ENCODE measurements around the gene E2F4. TPM values are rescaled to one million over a fixed set of nuclear protein-coding genes. Genes with fewer than 3 reads are reported as not detected.

The E2F4 gene
- total and polyA plus RNA-seq, 2 of the 13 experiments (the other 11 are each of a cell fraction or from before 2014, with no cell fraction given): 84.8 to 91.2 TPM

GRCh38 chr16:67165121-67166078 lies 26.6 kb upstream of the E2F4 start:
- 88% methylated on average over 77 of the region's 85 CpGs for WGBS (ENCODE audit: low lambda C conversion rate)
- POLR2A ChIA-PET: no interaction called here
- ATAC-seq (no peak), FAIRE-seq (no peak), DNase-seq (ENCODE audit: low spot score) (no peak)
- Histone ChIP-seq H2AFZ (ENCODE audit: low read length) (no peak overlapping the region), H3K4me2 (ENCODE audit: low read depth, low read length) (peak overlapping the region; percentile 80), H3K4me3 (replicated peaks in 1 of 3; ENCODE audit: insufficient read depth in 1 of 3, low read depth in 2 of 3, low read length in 3 of 3) (peak overlapping the region in 1 of 3 experiments; percentile 70; a peak in 1 of 6 replicates), H3K9ac (ENCODE audit: insufficient read depth, low read depth, low read length) (peak overlapping the region; percentile 57; the same call in 1 of the 2 replicates), H3K27me3 (ENCODE audit: control insufficient read depth in 1 of 2, insufficient read depth in 2 of 2, low read length in 2 of 2) (peaks cover 9 to 40% of the 10 kb centered on the region in 2 experiments), H3K27ac (ENCODE audit: extremely low read length, insufficient read depth, low read length) (no peak overlapping the region), H4K20me1 (ENCODE audit: insufficient read depth, low read length) (no peaks in the 10 kb centered on the region), H3K4me1 (ENCODE audit: insufficient read depth, low read length) (peaks cover 47% of the 10 kb centered on the region), H3K79me2 (ENCODE audit: insufficient read depth, low read length) (no peaks in the 10 kb centered on the region), H3K9me3 (ENCODE audit: low read length) (no peaks in the 10 kb centered on the region), H3K36me3 (replicated peaks in 1 of 2; ENCODE audit: control insufficient read depth in 1 of 2, insufficient read depth in 2 of 2, low read length in 2 of 2) (no peaks in the 10 kb centered on the region)
- BruUV-seq (replicated peaks): no TSS peak
- CTCF ChIA-PET (ENCODE audit: low intra/inter-chr PET ratio, low total read pairs): no interaction called here
- in situ Hi-C loops (cut with HindIII; ENCODE audit: extremely low pct_ligation_motif_present, low pct_unique_long_range_greater_than_20kb) (no loop called here), intact Hi-C loops (cut with micrococcal nuclease; ENCODE audit: unreplicated experiment) (no loop called here)
- TF ChIP-seq, protein P1, sequence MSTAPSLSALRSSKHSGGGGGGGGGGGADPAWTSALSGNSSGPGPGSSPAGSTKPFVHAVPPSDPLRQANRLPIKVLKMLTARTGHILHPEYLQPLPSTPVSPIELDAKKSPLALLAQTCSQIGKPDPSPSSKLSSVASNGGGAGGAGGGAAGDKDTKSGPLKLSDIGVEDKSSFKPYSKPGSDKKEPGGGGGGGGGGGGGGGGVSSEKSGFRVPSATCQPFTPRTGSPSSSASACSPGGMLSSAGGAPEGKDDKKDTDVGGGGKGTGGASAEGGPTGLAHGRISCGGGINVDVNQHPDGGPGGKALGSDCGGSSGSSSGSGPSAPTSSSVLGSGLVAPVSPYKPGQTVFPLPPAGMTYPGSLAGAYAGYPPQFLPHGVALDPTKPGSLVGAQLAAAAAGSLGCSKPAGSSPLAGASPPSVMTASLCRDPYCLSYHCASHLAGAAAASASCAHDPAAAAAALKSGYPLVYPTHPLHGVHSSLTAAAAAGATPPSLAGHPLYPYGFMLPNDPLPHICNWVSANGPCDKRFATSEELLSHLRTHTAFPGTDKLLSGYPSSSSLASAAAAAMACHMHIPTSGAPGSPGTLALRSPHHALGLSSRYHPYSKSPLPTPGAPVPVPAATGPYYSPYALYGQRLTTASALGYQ (CRISPR knock-in tag; IDR thresholded peaks at IDR 0.05): no peak
- no peak for TF ChIP-seq GZF1 (CRISPR knock-in tag; IDR thresholded peaks at IDR 0.05)
- no peak for TF ChIP-seq ZXDC (CRISPR knock-in tag; IDR thresholded peaks at IDR 0.05)
- TF ChIP-seq MEIS2 (CRISPR knock-in tag; IDR thresholded peaks at IDR 0.05): no peak
- TF ChIP-seq ZNF558 (CRISPR knock-in tag; IDR thresholded peaks at IDR 0.05; ENCODE audit: borderline replicate concordance): no peak
- TF ChIP-seq PHF8 (CRISPR knock-in tag; IDR thresholded peaks at IDR 0.05): 0 out of 2 replicates have a peak, but pooled peaks have one; percentile 10
- no peak for TF ChIP-seq MBNL3 (CRISPR knock-in tag; conservative IDR thresholded peaks at IDR 0.05)
- no peak for TF ChIP-seq ZNF549 (CRISPR knock-in tag; IDR thresholded peaks at IDR 0.05)
- no peak for TF ChIP-seq MYC (CRISPR knock-in tag; IDR thresholded peaks at IDR 0.05; ENCODE audit: borderline replicate concordance)
- no peak for TF ChIP-seq ZNF205 (CRISPR knock-in tag; IDR thresholded peaks at IDR 0.05)
- TF ChIP-seq THYN1 (CRISPR knock-in tag; IDR thresholded peaks at IDR 0.05; ENCODE audit: borderline replicate concordance, low read depth): no peak
- TF ChIP-seq ZFP1 (CRISPR knock-in tag; IDR thresholded peaks at IDR 0.05): no peak
- TF ChIP-seq E2F2 (CRISPR knock-in tag; IDR thresholded peaks at IDR 0.05; ENCODE audit: borderline replicate concordance): no peak
- no peak for TF ChIP-seq SMAD9 (CRISPR knock-in tag; IDR thresholded peaks at IDR 0.05)
- no peak for TF ChIP-seq ZNF335 (CRISPR knock-in tag; IDR thresholded peaks at IDR 0.05)
- TF ChIP-seq HOXA3 (CRISPR knock-in tag; IDR thresholded peaks at IDR 0.05): peak; percentile 47
- TF ChIP-seq ZNF564 (CRISPR knock-in tag; IDR thresholded peaks at IDR 0.05): no peak
- no peak for TF ChIP-seq ELK4 (CRISPR knock-in tag; IDR thresholded peaks at IDR 0.05; ENCODE audit: borderline replicate concordance)
